ENCODE results near the gene SYNGR3. TPM values are rescaled to one million over a fixed set of nuclear protein-coding genes. Genes with fewer than 3 reads are reported as not detected.
"Not testable (repeated sequence)": the region's sequence is repeated elsewhere in the genome, so short reads cannot be mapped to it uniquely, and the experiment has no call there.

Gene SYNGR3
- total RNA-seq, 1 donor from 2014 or later: 1.4 TPM

GRCh38 chr16:2008009-2008526 lies 18.3 kb downstream of the SYNGR3 start:
- no peak for DNase-seq (ENCODE audit: low spot score)

DNA sequence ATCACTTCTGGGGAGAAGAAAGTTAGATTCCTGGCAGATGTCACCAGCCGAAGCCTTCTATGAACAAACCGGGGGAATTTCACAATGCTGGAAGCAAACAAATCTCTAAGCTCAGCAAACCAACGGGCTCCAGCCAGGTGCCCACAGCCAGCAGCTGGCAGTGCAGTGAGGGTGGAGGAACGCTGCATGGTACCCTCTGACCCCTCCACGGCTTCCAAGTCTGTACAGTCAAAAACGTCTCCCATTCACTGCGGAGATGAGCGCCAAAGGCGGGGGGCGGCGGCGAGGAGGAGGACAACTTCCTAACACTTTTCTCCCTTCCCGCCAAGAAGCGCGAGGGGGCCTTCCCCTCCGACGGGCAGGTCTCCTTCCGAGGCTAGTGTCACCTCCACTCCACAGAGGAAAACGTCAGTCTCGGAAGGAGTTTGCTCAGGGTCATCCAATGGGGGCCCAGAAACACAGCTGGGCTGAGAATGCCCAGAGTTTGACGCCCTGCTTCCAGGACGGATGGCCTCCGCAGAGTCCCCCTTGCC lies 18.9 kb downstream of the SYNGR3 start:
- DNase-seq (ENCODE audit: low spot score): no peak

DNA sequence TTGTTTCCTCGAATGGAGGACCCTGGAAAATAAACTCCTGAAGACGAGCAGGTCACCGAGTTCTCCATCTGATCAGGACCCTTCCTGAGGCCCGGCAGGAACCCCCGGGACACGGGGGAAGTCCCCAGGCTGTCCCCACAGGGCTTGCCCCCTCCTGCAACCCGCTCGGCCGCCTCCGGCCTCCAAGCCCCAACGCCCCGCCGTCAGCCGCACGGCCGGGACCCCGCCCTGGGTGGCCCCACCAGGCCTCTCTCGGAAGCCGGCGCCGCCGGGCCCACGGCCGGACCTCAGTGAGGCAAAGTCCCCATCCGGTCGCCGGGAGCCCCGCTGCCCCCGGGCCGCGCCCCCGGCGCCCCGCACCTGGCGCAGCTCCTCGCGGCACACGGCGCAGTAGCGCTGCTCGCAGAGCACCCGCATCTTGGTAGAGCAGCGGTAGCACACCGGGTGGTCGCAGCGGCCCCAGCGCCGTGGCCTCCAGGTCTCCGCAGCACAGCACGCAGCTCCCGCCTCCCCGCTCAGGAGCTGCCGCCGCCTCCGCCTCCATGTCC lies 19.5 kb downstream of the SYNGR3 start:
- DNase-seq (ENCODE audit: low spot score): no peak

GRCh38 chr16:2009791-2010510 lies 20.2 kb downstream of the SYNGR3 start, which contains the start of gene ZNF598:
Gene ZNF598, minus strand, starts transcription at chr16:2009821.
- DNase-seq (ENCODE audit: low spot score): peak; percentile 77

- not testable (repeated sequence) for DNase-seq (ENCODE audit: low spot score)
Measured at GRCh38 chr16:2011726-2012125, 22.0 kb downstream of the SYNGR3 start.

DNA sequence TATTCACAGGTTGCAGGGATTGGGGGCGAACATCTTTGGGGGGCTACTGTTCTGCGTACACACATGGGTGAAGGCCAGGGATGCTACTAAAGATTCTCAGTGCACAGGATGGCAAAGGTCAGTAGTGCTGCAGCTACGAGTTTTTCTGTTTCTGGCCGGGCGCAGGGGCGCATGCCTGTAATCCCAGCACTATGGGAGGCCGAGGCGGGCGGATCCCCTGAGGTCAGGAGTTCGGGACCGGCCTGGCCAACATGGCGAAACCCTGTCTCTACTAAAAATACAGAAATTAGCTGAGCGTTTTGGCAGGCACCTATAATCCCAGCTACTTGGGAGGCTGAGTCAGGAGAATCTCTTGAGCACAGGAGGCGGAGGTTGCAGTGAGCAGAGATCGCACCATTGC lies 23.8 kb downstream of the SYNGR3 start:
- no peak for DNase-seq (ENCODE audit: low spot score)

DNA sequence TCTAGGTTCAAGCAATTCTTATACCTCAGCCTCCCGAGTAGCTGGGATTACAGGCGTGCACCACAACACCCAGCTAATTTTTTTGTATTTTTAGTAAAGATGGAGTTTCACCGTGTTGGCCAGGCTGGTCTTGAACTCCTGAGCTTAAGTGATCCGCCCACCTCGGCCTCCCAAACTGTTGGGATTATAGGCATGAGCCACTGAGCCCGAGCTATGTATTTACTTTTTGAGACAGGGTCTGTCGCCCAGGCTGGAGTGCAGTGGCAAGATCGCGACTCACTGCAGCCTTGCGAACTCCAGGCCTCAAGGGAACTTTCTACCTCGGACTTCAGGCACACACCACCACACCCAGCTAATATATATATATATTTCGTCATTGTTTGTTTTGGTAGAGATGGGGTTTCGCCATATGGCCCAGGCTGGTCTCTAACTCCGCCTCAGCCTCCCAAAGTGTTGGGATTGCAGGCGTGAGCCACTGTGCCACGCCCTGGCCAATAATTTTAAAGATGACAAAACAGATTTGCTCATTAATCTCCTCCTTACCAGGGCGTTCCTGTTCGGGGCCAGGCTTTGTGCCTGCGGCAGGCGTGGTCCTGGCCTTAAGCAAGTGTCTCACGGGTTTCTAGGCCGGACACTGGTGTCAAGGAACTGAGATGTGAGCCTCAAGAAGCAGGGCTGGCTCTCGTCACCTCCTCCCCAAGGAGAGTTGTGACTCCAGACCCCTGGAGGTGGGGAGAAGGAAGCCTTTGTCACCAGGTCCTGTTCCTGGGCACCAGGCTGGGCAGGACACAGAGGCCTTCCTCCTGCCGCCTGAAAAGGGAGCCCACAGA lies 25.6 kb downstream of the SYNGR3 start:
- no peak for DNase-seq (ENCODE audit: low spot score)

- DNase-seq (ENCODE audit: low spot score): no peak
Measured at GRCh38 chr16:2015947-2016208, 26.1 kb downstream of the SYNGR3 start.

DNA sequence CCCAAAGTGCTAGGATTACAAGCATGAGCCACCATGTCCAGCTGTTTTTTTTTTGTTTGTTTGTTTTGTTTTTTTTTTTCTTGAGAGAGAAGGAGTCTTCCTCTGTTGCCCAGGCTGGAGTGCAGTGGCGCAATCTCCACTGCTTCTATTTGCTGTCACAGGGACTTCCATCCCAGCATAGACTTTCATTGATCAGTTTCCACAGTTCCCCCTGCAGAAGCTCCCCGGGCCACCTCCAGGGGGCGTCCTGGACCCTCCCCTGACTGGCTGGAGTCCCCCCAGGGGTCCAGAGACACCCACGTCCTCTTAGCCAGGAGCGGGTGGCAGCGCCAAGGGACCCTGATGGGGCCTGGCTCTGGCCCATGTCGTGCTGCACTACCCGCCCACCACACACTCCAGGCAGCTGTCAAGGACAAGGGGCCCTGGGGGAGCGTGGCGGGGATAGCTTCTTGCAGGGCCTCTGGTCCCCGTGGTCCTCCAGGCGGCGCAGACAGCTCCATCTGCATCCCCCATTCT lies 26.7 kb downstream of the SYNGR3 start:
- no peak for DNase-seq (ENCODE audit: low spot score)

DNA sequence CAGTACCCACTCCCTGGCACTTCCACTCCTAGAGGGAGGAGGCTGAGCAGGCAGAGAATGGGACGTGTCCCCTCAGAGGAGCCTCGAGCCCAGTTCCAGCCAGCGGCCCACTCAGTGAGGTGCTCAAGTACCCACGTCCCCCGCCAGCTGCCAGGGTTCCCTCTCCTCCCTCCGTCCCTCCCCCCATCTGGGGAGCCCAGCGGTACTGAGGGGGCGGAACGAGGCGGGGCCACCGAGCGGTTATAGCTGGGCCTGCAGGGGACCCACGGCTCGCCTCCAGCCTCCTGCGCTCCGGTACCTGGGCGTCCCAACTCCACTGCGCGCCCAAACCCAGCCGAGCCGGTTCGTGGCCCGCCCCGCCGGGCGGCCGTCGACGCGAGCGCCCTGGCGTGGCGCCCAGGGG lies 29.7 kb downstream of the SYNGR3 start, which contains the start of gene NPW:
NPW (plus strand) TSS at position 268 of the 403 bp plus-strand sequence.
- DNase-seq (ENCODE audit: low spot score): no peak

DNA sequence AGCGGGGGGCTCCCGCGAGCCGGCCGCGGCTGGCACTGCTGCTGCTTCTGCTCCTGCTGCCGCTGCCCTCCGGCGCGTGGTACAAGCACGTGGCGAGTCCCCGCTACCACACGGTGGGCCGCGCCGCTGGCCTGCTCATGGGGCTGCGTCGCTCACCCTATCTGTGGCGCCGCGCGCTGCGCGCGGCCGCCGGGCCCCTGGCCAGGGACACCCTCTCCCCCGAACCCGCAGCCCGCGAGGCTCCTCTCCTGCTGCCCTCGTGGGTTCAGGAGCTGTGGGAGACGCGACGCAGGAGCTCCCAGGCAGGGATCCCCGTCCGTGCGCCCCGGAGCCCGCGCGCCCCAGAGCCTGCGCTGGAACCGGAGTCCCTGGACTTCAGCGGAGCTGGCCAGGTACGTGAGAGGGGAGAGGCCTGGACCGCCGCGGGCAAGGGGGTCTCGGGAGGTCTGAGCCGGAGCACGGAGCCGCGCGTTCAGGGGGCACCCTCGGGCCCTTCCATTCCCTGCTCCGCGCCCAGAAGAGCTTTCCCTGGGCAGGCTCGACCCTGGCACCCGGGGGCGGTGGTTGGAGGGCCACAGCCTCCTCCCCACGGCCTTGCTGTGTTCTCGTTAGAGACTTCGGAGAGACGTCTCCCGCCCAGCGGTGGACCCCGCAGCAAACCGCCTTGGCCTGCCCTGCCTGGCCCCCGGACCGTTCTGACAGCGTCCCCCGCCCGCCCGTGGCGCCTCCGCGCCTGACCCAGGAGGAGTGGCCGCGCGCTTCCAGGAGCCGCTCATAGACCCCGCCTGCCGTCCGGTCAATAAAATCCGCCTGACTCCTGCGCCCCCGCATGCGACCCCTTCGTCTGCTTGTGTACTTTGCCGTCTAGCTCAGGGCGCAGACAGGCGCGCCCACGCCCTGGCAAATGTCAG lies 30.4 kb downstream of the SYNGR3 start:
- no peak for DNase-seq (ENCODE audit: low spot score)

- no peak for DNase-seq (ENCODE audit: low spot score)
Measured at GRCh38 chr16:2022723-2023091, 32.9 kb downstream of the SYNGR3 start.

DNA sequence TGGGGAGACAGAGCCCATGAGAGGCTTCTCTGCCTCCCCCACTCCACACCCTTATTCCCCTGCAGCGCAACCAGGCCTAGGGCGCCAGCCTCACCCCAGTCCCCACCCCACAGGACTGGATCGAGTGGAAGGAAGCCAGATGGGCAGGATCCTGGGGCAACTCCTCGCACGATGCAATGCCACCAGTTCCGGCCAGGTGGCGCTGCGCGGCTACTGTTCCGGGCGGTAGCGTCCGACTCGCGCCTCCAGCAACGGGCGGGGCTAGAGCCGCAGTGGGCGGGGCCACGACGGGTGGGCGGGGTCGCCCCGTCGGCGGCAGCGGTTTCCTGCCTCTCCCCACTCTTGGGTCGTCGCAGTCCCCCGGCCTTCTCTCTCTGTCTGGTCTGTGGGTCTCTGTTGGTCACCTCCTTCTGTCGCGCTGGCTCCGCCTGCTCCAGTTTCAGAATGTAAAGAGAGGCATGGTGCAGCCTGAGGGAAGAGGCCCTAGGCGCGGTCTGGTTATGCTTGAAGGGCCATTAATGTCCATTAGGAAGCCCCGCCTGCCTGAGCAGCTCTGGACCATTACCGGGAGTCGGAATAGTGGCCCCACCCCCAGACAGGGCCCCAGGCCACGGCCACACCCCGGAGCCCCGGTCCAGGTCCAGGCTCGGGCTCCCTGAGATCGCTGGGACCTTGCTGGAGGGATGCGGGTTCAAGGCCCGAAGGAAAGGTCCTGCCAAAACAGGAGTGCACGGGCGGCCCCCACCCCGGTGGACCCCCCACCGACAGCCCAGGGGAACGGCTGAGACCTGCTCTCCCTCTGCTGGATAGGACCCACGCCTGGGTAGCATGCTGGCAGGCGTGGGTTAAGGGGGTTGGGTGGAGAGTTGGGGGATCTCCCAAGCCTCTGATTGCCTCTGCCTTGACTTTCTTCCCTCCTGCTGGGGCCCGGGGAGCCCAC lies 33.6 kb downstream of the SYNGR3 start:
- peak; percentile 96 for DNase-seq (ENCODE audit: low spot score)

- no peak for DNase-seq (ENCODE audit: low spot score)
Measured at GRCh38 chr16:2024032-2024420, 34.3 kb downstream of the SYNGR3 start.

GRCh38 chr16:2025251-2025650 lies 35.5 kb downstream of the SYNGR3 start:
- no peak for DNase-seq (ENCODE audit: low spot score)

- no peak for DNase-seq (ENCODE audit: low spot score)
Measured at GRCh38 chr16:2025878-2026460, 36.2 kb downstream of the SYNGR3 start.

DNA sequence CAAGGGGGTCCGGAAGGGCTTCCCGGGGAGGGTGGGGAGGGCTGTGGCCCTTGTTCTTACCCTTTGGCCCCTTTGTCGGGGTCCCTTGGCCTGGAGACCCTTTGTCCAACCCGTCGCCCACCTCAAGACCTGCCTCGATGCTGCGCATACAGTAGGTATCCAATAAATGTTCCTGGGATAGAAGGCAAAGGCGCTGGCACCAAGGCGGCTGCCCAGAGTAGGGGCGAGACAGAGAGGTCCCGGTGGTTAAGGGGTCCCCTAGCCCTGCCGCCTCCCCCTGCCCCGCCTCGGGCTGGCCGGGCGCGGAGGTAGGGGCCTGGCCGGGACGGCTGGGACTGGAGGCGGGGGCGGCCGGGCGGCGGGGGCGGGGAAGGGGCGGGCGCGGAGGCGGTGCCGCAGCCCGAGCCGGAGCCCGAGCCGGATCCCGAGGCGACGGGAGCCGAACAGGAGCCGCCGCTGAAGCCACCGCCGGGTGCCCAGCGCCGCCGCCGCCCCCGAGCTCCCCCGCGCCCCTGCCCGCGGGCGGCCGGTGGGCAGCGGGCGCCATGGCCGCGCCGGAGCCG lies 36.8 kb downstream of the SYNGR3 start, which contains the start of gene NHERF2:
NHERF2 (plus strand) TSS at position 442 of the 563 bp plus-strand sequence; CDS start at position 546, 104 bp downstream.
- DNase-seq (ENCODE audit: low spot score): no peak

DNA sequence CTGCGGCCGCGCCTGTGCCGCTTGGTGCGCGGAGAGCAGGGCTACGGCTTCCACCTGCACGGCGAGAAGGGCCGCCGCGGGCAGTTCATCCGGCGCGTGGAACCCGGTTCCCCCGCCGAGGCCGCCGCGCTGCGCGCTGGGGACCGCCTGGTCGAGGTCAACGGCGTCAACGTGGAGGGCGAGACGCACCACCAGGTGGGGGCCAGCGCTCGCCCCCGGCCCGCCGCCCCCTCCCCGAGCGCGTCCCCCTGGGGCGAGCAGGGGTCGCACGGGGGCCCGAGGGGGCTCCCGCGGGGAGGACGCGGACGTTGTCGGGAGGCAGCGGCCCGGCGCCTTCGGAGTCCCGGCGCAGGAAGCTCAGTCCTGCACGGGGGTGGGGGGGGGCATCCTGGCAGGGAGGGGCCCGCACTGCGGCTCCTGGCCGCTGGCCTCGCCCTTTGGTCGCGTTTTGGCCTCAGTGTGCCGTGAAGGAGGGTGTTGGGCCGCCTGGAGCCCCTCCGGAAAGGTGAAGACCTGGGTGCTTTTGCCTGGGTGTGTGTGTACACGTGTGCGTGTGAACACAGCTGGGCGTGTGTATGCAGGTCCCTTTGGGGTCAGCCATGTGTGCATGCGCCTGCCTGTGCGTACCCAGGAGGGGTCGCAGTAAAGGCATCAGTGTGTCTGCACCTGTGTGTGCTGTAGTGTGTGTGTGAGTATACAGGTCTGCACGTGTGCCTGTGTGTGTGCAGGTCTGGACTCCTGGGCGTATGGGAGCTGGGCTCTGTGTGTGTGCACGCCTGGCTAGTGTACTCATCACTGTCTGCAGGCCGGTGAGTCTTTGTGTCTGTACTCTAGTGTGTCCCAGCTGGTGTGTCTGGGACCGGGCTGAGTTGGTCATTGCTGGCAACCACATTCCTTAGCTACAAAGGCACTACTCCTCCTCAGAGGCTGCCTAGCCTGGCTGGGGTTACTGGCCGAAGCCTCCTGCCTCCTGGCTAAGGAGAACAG lies 37.5 kb downstream of the SYNGR3 start:
- DNase-seq (ENCODE audit: low spot score): no peak

Measured in mucosa of gallbladder (tissue), 1 donor.